22Rv1 (cell line): ENCODE measurements around the gene RASSF4.

Experiments used
- ZFX ChIP-seq: fragments of 450-650 bp; IDR thresholded peaks from 2 replicates; pipeline ENCODE4 v1.6.1; 2017; ENCODE audit warnings: antibody characterized with exemption, borderline replicate concordance
- TF ChIP-seq, protein P1 (sequence below): fragments of 450-650 bp; IDR thresholded peaks from 2 replicates; pipeline ENCODE4 v1.5.1; 2017; ENCODE audit warnings: mild to moderate bottlenecking

DNA sequence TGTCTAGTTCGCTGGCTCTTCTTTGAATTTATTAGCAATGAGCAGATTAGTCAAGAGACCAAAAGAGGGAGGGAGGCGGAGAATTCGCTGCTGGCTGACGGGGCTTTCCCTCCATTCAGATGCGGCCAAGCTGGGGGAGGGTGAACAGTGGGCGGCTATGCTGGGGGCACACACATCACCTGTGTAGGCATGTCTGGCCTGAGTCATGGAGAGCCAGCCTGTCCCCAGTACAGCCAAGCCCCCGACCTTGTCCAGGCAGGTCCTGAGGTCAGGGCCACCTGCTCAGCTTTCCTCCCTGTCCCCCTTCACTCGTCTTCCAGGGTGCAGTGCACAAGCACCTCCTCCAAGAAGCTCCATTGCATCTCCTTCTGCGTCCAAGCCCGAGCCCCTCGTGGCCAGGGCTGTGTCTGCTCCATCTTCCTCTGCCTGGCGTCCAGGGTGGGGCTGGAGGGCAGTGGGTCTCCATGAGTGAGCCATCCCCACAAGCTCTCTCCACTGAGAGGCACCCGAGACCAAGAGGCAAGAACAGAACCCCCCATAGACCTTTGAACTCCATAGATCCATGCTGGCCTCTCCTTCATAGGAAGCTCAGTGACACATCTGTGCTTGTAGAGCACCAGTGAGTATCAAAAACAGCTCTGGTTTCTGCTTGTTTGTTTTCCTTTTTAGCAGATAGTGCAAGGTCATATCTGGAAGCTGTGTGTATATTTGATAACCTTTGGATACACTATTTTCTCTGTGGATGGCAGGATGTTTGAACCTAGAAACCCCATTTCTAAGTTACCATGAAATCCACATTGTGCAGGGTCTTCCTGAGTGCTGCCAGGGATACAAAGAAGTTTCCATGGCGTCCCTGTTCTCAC is 20.9 kb downstream of the RASSF4 start:
- TF ChIP-seq, protein P1, sequence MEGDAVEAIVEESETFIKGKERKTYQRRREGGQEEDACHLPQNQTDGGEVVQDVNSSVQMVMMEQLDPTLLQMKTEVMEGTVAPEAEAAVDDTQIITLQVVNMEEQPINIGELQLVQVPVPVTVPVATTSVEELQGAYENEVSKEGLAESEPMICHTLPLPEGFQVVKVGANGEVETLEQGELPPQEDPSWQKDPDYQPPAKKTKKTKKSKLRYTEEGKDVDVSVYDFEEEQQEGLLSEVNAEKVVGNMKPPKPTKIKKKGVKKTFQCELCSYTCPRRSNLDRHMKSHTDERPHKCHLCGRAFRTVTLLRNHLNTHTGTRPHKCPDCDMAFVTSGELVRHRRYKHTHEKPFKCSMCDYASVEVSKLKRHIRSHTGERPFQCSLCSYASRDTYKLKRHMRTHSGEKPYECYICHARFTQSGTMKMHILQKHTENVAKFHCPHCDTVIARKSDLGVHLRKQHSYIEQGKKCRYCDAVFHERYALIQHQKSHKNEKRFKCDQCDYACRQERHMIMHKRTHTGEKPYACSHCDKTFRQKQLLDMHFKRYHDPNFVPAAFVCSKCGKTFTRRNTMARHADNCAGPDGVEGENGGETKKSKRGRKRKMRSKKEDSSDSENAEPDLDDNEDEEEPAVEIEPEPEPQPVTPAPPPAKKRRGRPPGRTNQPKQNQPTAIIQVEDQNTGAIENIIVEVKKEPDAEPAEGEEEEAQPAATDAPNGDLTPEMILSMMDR, result no peak
- TF ChIP-seq ZFX, result no peak
